ENCODE data around the gene KDM1A.

GRCh38 chr1:23103001-23103889 lies 84.0 kb downstream of the KDM1A start:
- TF ChIP-seq, protein P1, sequence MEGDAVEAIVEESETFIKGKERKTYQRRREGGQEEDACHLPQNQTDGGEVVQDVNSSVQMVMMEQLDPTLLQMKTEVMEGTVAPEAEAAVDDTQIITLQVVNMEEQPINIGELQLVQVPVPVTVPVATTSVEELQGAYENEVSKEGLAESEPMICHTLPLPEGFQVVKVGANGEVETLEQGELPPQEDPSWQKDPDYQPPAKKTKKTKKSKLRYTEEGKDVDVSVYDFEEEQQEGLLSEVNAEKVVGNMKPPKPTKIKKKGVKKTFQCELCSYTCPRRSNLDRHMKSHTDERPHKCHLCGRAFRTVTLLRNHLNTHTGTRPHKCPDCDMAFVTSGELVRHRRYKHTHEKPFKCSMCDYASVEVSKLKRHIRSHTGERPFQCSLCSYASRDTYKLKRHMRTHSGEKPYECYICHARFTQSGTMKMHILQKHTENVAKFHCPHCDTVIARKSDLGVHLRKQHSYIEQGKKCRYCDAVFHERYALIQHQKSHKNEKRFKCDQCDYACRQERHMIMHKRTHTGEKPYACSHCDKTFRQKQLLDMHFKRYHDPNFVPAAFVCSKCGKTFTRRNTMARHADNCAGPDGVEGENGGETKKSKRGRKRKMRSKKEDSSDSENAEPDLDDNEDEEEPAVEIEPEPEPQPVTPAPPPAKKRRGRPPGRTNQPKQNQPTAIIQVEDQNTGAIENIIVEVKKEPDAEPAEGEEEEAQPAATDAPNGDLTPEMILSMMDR (IDR thresholded peaks at IDR 0.05) = no peak
- TF ChIP-seq ZFX (IDR thresholded peaks at IDR 0.05; ENCODE audit: borderline replicate concordance) = no peak
